Measurements from ENCODE around the gene INPP5A. TPM values are rescaled to one million over a fixed set of nuclear protein-coding genes. Genes with fewer than 3 reads are reported as not detected.
A peak's percentile ranks its signal among the peaks of the same experiment; 100 is the strongest.
"Not testable (repeated sequence)": the region's sequence is repeated elsewhere in the genome, so short reads cannot be mapped to it uniquely, and the experiment has no call there.

The INPP5A gene
- total RNA-seq, 2 donors from 2014 or later: 65.2 to 102 TPM

DNA sequence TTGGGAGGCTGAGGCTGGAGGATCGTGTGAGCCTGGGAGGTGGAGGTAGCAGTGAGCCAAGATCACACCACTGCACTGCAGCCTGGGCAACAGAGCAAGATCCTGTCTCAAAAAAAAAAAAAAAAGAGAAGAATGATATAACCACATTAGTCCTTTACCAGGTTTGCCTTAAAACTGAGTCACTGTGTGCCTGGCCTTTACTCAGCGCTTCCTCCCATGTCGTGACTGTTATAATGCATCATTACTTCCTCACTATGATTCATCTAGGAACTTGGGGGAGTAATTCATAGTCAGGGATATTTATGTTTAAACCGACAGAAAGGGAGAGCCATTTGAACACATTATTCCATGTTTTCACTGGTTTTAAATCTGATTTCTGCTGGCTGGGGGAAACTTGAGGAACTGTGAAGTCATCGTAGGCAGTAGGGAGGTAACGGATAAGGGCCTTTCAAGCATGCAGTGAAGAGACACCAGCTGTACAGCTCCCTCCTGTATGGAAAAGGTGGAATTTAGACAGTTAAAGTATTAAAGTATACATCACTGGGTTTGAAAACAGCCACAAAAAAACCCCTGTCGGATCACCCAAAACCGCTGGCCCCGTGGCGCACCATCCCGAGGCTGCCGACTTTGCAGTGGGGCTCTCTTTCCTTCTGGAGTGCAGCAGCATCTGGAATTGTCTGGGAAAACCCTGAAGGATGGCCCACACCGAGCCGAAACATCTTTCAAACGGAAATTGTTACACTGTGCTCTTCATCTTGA, 128.5 kb downstream of the INPP5A start:
- DNase-seq (ENCODE audit: low spot score): no peak
- intact Hi-C loops (cut with DNase I): no loop called here

DNA sequence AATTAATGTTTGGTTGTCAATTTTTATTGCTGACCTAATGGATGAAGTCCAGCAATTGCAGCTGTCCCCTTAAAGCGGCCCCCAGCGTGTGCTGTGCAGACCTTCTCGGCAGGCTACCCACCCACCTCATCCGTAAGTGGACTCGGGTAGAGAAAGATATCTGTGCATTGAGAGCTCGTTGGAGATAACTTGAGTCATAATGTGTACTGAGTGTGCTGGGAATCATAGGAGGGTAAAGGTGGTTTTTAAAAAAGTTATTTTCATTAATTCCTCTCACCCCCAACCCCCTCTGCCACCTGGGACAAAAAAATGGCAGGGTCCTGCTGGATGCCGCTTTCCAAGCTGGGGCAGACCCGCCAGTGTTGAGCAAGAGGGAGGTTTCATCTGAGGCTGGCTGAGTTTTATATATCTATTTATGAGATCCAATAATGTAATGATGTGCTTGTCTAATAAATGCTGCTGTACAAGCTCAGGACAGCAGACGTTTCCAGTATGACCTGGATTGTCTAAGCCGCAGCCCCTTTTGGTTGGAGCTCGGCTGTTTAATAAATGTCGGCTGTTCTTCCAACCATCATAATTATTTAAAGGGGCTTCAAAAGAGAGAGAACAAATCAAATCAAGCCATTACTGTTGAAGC, 129.2 kb downstream of the INPP5A start:
- intact Hi-C loops (cut with DNase I): no loop called here
- no peak for DNase-seq (ENCODE audit: low spot score)

DNA sequence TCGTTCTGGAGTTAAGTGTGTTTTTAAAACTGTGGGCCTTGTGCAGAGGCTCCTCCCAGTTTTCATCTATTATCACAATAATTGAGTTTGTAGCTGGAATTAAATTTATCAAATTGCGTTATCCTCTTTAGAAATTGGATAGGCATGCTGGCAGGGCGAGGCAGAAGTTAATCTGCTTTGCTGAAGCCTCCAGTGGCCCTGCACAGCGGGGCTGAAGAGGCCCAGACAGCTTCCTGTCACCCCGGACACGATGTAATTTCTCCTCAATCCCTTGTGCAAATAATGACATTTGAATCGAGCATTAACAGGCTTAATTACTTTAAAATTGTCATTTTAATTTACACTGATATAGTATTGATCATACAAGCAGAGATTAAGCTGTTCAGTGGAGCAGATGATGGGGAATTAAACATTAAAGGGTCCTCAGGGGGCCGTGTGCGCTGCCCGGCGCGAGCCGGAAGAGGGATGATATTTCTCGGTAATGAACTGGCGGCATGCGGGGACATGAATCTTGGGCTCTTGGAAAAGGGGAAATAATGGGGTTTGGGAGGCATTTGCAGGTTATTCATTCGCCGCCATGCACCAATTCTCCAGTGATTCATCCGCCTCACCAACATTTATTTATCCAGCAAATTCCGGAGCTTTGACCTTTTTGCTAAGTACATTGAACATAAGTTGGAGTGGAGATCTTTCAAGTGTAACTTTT, 129.9 kb downstream of the INPP5A start:
- no peak for DNase-seq (ENCODE audit: low spot score)
- intact Hi-C loops (cut with DNase I): no loop called here

DNA sequence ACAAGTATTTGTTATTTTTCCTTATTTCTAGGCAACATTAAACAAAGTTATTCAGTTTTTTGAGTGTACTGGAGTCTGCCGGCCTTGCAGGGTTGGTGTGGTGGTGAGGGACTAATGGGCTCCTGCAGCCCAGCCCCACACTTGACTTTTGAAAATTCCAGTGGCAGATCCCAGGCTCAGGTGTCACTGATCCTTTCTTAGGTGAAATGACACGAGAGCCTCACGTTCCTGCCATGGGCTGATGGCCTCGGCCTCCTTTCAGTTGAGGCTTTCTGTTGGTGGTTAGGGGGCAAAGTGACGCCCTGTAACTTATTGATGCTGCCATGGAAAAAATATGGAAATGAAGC, 130.4 kb downstream of the INPP5A start:
- intact Hi-C loops (cut with DNase I): no loop called here
- peak; percentile 68 for DNase-seq (ENCODE audit: low spot score)

DNA sequence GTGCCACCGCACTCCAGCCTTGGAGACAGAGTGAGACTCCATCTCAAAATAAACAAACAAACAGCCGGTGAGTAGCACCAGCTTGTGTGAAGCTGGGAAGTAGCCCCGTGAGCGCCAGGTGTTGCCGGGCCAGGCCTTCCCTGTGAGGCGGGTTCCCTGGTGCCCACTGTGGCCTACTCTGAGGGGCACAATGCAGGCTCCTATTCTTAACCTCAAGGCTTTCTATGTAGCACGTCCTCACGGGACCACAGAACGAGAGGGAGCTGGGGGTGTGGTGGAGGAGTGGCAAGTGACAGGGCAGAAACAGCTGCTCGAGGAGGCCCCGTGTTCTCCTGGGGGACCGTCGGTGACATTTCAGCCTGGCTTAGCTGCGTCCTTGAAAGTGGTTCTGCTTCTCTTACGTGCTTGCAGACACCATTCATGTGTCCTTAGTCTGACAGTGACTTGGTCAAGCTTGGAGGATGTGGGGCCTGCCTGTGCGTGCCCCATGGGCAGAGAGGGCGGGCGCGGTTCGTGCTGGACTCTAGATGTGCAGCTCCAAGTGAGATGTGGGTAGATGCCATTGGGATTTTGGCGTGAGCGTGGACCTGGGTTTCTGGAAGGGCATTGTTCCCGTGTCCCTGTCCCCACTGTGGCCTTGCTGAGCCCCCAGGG, 131.7 kb downstream of the INPP5A start:
- peak; percentile 56 for DNase-seq (ENCODE audit: low spot score)
- intact Hi-C loops (cut with DNase I): no loop called here

DNA sequence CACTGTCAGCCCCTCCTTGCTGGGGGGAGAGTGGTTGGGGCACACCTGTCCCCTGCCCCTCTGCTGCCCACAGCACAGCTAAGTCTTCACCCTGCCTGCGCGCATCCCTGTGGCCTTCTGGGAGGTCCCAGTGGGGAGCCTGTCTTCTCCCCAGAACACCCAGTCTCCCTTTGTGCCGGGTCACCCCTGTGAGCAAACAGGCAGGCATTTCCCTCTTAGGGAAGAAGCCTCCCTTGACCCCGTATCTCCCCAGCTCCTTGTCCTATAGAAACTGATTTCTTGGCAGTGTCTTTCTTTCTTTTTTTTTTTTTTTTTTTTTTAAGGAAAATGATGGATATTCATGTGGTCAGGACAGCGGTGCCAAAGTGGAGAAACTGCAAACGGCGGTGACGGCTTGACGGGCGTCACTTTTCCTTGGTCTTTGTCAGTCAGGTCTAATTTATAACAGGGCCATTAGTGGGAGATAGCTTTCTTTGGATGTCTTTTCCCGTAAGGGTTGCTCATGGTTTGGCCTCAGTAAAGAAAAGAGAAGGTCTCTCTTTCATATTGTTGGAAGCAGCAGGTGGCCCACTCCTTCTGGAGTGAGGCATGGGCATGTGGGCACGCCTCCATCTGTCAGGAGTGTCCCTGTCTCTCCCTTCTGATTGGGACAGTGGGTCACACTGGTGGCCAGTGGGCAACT, 133.1 kb downstream of the INPP5A start:
- peak; percentile 20 for DNase-seq (ENCODE audit: low spot score)
- intact Hi-C loops (cut with DNase I): no loop called here

DNA sequence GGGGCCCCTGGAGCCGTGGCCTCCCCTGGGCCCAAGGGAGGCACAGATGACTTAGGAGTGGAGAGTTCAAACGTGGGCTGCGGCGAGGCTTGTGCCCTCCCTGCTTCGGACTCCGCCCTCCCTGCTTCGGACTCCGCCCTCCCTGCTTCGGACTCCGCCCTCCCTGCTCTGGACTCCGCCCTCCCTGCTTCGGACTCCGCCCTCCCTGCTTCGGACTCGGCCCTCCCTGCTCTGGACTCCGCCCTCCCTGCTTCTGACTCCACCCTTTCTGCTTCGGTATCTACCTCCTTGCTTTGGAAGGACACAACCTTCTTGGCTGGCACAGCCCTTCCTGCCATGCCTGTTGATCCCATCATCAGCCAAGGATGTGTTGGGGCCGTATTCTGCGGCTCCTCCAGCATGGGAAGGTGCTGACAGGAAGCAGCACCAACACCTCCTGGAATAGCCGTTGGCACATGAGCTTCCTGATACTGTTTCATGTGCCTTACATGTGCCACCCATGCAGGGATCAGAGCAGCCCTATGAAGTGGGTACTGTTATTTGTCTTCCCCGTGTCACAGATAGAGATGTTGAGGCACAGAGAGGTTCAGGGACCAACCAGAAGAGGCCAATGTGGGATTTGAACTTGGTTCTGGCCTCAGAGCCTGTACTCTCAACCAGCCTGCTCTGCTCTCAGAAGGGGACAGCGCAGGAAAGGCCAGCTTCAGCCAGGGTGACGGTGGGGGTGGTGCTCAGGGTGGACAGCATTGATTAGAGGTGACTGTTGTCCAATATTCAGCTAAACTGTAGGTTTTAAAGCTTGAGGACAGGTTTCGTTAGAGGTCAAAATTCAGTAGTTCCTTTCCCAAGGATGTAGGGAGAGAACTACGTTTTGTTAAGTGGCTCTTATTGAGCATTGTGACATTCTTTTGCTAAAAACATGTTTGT, 133.9 kb downstream of the INPP5A start:
- intact Hi-C loops (cut with DNase I): no loop called here
- peak; percentile 61 for DNase-seq (ENCODE audit: low spot score)

DNA sequence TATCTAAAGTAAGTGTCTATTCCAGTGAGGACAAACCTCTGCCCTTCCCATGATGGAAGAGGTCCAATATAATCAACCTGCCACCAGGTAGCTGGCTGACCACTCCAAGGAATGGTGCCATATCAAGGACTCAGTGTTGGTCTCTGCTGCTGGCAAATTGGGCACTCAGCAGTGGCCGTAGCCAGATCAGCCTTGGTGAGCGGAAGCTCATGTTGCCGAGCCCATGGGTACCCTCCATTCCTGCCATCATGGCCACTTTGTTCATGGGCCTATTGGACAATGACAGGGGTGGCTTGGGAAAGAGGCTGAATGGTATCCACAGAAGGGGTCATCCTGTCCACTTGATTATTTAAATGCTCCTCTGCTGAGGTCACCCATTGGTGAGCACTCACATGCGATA, 136.2 kb downstream of the INPP5A start:
- peak; percentile 29 for DNase-seq (ENCODE audit: low spot score)

DNA sequence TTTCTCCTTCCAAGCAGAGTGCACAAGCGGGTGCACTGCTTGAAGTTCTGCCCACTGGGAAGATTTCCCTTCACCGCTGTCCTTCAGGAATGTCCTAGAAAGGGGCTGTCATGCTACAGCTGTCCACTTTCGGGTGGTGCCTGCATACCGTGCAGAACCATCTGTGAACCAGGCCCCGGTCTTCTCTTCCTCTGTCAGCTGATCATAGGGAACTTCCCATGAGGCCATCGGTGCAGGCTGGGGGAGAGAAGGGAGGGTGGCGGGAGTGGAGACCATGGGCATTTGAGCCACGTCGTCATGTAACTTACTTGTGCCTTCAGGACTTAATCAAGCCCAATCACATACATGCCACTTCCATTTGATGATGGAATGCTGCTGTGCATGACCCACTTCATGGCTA, 136.7 kb downstream of the INPP5A start:
- DNase-seq (ENCODE audit: low spot score): peak; percentile 52
- intact Hi-C loops (cut with DNase I): no loop called here

More for the DNA sequence above, 136.2 kb downstream of the INPP5A start:
- intact Hi-C loops (cut with DNase I): not testable (repeated sequence)

DNA sequence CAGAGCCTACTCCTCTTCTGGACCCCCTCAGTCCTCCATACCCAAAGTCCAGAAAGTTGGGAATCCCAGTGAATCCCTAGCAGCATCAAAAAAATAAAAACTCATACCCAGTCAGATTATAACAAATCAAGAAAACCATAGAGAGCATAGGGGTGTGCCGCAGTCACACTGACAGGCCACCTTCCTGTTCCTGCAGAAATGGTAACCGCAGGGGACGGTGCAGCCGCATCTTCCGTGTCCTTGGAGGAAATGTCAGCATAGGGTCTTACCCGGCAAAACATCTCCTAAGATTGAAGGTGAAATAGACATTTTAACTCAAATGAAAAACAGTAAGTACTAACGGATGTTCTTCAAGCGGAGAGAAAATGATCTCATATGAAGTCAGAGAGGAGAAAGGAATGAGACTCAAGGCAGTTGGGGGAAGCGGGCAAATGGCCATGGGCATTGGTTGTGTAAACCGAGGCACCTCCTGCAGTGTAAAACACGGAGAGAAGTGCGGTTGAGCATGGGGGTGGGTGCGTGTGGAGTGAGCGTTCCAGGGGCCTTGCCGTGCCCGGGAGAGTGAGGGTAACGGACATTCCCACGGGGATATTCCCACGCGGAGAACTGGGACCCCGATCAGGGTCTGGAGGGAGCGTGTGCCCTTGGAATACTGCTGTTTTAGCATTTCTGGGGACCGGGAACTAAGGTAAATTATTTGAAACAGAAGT, 137.6 kb downstream of the INPP5A start:
- DNase-seq (ENCODE audit: low spot score): peak; percentile 58
- intact Hi-C loops (cut with DNase I): no loop called here

DNA sequence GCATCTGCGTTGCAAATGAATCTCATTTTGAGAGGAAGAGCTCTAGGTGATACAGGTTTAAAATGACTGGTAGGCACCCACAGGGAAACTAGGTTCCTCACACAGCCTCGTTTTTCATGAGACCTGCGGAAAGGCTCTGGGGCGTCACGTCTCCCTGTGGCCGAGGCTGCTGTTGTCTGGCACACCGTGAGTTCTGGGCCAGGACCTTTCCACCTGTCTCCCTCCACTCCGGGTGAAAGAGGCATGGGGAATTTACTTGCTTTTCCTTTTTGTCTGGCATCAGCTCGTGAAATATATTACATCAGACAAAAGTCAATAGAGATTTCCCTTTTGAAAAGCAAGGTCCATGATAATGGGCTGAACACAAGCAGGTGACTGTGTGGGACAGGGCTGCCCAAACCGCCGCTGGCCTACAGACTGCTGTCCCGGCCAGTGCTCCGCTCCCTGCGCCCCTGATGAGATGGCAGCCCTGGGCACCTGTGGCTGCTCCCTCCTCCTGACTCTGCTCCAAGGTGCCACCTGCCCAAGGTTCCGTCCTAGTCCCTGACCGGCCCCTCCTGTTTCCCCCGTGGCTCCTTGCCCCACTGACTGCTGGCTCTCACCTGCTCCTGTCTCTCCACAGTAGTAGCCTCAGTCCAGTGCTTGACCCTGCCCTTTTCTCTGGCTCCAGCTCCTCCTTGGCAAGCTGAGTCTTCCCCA, 138.8 kb downstream of the INPP5A start:
- intact Hi-C loops (cut with DNase I): no loop called here
- DNase-seq (ENCODE audit: low spot score): peak; percentile 72

DNA sequence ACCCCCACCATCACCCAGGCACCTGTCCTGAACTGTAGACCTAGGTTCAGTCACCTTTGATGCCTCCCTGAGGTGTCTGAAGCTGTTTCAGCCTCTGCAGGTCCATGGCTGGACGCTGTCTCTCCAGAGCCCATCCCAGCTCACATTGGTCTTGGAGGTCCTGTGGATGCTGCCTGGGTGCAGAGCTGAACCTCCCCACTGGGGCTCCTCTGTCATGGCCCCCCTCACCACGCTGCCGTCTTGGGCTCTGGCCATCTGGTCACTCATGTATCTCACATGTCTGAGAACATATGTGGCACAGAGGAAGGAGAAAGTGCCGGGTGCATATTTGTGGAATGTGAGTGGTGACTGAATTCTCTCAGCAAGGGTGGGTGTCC, 139.5 kb downstream of the INPP5A start:
- DNase-seq (ENCODE audit: low spot score): no peak

DNA sequence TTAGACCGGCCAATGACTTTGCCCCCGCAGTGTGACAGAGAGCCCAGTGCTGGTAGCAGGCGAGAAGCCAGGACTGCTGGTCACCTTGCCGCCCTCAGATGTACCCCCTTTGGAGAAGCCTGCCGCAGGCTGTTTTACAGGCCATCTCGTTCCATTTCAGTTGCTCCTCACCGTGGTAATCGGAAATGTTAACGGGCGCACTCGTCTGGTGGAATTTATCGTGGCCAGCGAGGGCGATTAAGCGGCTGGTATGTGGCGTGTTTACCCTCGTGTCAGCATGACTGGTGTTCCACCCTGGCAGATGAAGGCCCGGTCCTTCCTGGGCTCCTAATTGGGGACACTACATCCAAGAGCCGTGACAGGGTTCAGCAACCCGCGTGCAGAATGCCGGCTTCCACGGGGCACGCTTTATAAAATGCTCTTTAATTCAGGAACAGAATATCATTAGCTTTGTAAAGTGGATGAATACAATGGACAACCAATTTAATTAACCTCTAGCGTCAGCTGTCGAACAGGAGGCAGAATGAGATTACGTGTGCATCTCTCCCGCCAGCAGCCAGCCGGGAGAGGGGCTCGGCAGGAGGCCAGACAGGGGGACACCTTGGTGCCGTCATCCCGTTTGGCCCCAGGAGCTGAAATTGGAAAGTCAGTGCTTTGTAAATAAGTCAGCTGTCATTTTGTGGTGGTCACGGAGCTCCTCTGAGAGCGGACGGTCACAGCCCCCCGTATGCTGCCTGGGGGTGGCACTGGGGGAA, 140.1 kb downstream of the INPP5A start:
- peak; percentile 76 for DNase-seq (ENCODE audit: low spot score)
- intact Hi-C loops (cut with DNase I): no loop called here

More for the DNA sequence above, 139.5 kb downstream of the INPP5A start:
- intact Hi-C loops (cut with DNase I): no loop called here

DNA sequence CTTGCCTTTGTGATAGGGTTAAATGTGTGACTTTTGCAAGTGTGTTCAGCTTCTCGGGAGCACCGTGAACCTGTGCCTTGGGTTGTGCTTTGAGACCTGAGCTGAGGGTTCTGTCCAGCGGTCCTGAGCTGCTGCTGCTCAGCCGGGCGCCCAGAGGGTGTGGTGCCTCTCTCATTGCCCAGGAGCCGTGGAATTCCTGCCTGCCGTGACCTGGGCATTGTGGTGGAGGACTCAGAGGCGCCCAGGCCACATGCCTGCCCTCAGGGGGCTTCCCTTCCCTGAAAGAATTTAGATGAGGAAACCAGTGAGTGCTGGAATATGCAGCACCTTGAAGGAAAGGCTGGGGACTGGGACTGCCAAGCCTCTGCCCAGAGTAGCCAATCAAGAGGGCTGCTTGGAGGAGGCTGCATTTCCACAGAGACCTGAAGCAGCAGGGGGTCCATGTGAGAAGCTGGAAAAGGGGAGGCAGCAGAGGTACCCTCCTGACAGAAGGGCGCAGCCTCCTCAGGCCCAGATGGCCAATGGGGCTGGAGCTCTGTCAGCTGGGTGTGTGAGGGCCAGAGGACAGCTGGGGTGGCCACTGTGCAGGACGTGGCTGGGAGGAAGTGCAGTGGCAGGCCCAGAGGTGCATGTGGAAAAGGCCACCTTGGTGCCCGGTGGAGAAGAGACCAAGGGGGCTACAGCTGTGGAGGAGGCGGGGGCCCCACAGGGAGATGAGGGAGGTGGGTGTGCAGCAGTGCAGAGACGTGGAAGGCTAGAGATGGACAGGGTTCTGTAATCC, 141.0 kb downstream of the INPP5A start:
- intact Hi-C loops (cut with DNase I): no loop called here
- peak; percentile 69 for DNase-seq (ENCODE audit: low spot score)

DNA sequence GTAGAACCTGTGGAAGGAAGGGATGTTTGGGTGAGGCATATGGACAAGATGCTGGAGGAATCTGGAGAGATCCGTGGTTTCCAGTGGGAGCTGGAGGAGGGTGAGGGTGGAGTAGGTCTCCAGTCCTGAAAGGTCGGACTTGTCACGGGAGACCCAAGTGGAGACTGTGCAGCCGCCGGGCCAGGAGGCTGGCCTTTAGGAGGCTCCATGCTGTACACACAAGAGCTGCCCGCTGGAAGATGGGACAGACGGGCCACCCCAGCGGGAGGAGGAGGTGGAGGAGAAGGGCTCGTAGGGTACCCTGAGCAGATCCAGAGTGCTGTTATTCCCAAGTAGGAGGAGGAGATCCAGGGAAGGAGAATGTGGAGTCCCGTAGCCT, 141.6 kb downstream of the INPP5A start:
- DNase-seq (ENCODE audit: low spot score): peak; percentile 72
- intact Hi-C loops (cut with DNase I): no loop called here

DNA sequence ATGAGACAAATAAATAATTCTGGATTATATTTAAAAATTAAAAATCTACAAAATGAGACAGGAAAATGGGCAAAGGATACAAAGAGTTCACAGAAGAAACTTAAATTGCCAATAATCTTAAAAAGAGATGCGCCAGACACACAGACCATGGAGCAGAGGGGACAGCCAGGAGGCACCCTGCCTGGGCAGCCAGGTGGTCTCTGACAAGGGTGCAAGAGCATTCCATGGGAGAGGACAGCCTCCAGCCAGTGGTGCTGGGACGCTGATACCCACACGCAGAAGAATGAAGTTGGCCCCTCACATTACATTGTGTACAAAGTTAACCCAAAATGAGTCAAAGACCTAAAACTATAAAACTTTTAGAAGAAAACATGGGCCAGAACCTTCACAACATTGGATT, 142.1 kb downstream of the INPP5A start:
- intact Hi-C loops (cut with DNase I): loop anchor here in 1 of 2 donors (2.0 kb wide), 1 partner anchor 43 kb away; no protein-coding TSS in a partner anchor

More for the DNA sequence above, 142.1 kb downstream of the INPP5A start:
- DNase-seq (ENCODE audit: low spot score): peak; percentile 37

All from posterior vena cava (tissue), 2 donors.